HUES64 (cell line): Measurements from ENCODE around the gene GRK1.
"Not testable (repeated sequence)": the region's sequence is repeated elsewhere in the genome, so short reads cannot be mapped to it uniquely, and the experiment has no call there.

Source experiments
- H3K27ac ChIP-seq: 2 replicates; pipeline ENCODE4 v1.7.0; 2013; ENCODE audit warnings: low read depth, low read length, inconsistent platforms
- H3K27me3 ChIP-seq: 2 replicates; pipeline ENCODE4 v1.6.1; 2013; ENCODE audit warnings: mild to moderate bottlenecking, low read length; ENCODE audit not compliant: insufficient read depth
- H3K36me3 ChIP-seq: 2 replicates; pipeline ENCODE4 v1.6.1; 2013; ENCODE audit warnings: mild to moderate bottlenecking, low read length; ENCODE audit not compliant: insufficient read depth
- H3K4me1 ChIP-seq: 2 replicates; pipeline ENCODE4 v1.6.1; 2013; ENCODE audit warnings: mild to moderate bottlenecking, low read length, moderate library complexity; ENCODE audit not compliant: insufficient read depth
- H3K4me3 ChIP-seq: 2 replicates; pipeline ENCODE4 v1.5.1; 2013; ENCODE audit warnings: mild to moderate bottlenecking, low read length, moderate library complexity
- H3K9ac ChIP-seq: 2 replicates; pipeline ENCODE4 v1.6.1; 2013; ENCODE audit warnings: mild to moderate bottlenecking, low read depth, low read length
- H3K9me3 ChIP-seq: 2 replicates; pipeline ENCODE4 v1.6.1; 2013; ENCODE audit warnings: low read depth, low read length; ENCODE audit not compliant: insufficient read depth
- WGBS: fragments of 150-250, 120-280 bp; methylation state at CpG from one replicate; pipeline ENCODE4 v1.1.7; 2013; ENCODE audit warnings: missing lambda C conversion rate; 5-methylcytosine and 5-hydroxymethylcytosine counted together

Gene GRK1

DNA sequence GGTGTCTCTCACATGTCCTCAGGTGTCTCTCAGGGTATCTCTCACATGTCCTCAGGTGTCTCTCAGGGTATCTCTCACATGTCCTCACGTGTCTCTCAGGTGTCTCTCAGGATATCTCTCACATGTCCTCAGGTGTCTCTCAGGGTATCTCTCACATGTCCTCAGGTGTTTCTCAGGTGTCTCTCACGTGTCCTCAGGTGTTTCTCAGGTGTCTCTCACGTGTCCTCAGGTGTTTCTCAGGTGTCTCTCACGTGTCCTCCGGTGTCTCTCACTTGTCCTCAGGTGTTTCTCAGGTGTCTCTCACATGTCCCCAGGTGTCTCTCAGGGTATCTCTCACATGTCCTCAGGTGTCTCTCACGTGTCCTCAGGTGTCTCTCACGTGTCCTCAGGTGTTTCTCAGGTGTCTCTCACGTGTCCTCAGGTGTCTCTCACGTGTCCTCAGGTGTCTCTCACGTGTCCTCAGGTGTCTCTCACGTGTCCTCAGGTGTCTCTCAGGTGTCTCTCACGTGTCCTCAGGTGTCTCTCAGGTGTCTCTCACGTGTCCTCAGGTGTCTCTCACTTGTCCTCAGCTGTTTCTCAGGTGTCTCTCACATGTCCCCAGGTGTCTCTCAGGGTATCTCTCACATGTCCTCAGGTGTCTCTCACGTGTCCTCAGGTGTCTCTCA, 42.2 kb upstream of the GRK1 start:
- not testable (repeated sequence) for H3K27me3 ChIP-seq, H3K27ac ChIP-seq, H3K9me3 ChIP-seq, H3K9ac ChIP-seq, H3K4me3 ChIP-seq, H3K4me1 ChIP-seq
- peaks cover 49% of the 10 kb centered on the region for H3K36me3 ChIP-seq
- WGBS, result 92% methylated on average over 14 of the region's 14 CpGs

DNA sequence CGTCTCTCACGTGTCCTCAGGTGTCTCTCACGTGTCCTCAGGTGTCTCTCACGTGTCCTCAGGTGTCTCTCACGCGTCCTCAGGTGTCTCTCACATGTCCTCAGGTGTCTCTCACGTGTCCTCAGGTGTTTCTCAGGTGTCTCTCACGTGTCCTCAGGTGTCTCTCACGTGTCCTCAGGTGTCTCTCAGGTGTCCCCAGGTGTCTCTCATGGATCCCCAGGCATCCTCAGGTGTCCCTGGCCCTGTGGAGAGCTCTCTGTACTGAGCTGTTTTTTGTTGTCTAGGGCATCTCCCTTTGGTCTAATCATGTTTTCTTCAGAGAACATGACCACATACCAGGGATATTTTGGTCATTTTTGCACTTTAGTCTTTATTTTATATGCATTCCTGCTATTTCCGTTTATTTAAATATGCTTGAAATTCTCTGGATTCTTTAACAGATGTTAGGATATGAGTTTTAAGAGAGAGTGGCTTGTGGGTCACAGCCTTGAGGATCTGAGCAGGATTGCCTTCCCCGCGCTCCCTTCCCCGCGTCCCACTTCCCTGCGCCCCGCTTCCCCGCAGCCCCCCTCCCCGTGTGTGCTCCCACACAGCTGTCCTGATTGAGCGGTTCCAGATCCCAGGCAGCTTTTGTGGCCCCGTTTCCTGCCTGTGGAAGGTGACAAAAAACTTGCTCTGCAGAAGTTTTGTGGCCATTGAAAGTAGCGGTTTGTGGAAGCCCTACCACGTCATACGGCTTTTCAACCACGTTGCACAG, 40.9 kb upstream of the GRK1 start:
- Histone ChIP-seq H3K27ac (no peak overlapping the region), H3K27me3 (no peaks in the 10 kb centered on the region), H3K4me1 (no peaks in the 10 kb centered on the region), H3K36me3 (peaks cover 52% of the 10 kb centered on the region), H3K9ac (no peak overlapping the region), H3K9me3 (peaks cover 5% of the 10 kb centered on the region; the same call in 1 of the 2 replicates), H3K4me3 (no peak overlapping the region)
- WGBS, result 95% methylated on average over 24 of the region's 24 CpGs

DNA sequence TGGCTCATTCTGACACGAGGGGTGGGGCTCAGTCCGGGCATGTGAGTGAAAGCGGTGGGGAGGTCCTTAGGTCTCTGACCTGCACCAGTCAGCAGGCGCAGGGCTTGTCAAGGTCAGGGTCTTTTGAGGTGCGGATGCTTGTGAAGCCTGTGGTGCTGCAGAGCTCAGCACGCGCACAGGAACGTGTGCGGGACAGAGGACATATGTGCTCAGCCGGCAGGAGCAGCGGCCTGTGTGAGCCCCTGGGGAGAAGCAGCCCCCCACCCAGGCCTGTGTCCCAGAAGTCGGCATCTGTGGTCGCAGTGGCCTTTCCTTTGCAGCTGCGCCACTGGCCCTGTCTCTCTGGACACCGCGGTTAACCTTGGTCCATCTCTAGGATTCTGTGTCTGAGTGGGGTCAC, 39.9 kb upstream of the GRK1 start:
- WGBS, result 96% methylated on average over 16 of the region's 16 CpGs
- no peaks in the 10 kb centered on the region for H3K4me1 ChIP-seq
- no peak overlapping the region for H3K27ac ChIP-seq
- H3K27me3 ChIP-seq, result no peaks in the 10 kb centered on the region
- H3K9ac ChIP-seq, result no peak overlapping the region
- no peak overlapping the region for H3K4me3 ChIP-seq
- H3K9me3 ChIP-seq, result peaks cover 5% of the 10 kb centered on the region; the same call in 1 of the 2 replicates
- H3K36me3 ChIP-seq, result peaks cover 62% of the 10 kb centered on the region

DNA sequence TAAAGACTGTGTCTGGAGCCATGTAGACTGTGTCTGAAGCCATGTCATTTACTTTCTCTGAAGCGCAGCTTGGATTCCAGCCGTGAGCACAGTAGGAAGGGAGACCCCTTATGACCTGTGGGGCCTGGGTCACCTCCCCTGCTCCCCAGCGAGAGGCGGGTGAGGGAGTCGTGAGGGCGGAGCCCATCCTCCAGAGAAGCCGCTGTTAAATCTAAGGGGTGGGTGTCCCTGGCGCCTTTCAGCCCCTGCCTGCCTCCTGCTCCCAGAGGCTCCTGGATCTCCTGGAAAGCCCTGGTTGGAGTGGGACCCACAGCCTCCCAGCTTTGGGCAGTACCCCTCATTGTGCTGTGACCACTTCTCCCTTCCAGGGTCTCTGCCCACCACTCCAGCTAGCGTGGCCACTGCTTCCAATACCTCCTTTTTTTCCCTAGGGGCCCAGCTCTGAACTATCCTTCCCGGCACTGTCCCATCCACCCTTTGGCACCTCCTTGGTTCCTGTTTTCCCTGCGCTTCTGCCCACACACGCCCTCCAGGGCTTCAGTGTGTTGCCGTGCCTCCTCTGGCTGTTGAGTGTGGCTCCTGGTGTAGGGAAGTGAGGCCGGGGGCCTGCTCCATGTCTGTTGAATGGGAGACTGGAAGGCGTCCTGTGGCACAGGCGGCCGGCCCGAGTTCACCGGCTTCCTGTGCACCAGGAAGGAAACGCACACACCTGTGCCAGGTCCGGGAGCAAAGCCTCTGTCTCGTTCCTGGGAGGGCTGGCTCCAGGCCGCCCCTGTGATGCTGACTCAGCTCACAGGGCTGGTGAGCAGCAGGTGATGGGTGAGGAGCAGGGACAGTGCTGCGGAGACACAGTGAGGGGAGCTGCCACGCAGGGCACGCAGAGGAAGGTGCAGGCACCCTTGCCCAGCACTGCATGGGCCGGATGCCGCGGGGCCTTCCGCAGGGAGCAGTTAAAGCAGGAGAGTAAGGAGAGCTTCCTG, 38.4 kb upstream of the GRK1 start:
- H3K4me3 ChIP-seq, result no peak overlapping the region
- H3K27ac ChIP-seq, result no peak overlapping the region; the same call in 1 of the 2 replicates

DNA sequence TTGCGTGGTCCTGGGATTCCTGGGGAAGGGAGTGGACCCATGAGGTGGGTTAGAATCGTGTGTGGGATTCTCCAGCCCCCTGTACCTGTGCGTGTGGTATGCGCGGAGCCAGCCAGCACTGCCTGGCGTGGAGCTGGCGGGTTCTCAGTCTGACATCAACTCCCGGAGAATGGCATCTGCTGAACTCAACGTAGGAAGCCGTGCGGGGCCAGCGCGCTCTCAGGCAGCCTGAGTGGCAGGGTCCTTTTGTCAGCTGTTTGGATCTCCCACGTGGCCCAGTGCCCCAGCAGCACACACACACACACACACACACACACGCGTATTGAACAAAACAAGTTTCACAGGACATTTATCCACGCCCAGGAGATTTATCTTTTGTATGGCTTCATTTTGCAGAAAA, 37.2 kb upstream of the GRK1 start:
- peaks cover 64% of the 10 kb centered on the region for H3K36me3 ChIP-seq
- no peak overlapping the region for H3K4me3 ChIP-seq
- no peaks in the 10 kb centered on the region for H3K9me3 ChIP-seq
- 94% methylated on average over 17 of the region's 17 CpGs for WGBS
- H3K27me3 ChIP-seq, result no peaks in the 10 kb centered on the region
- H3K9ac ChIP-seq, result no peak overlapping the region
- no peak overlapping the region for H3K27ac ChIP-seq
- no peaks in the 10 kb centered on the region for H3K4me1 ChIP-seq

More for the DNA sequence above, 38.4 kb upstream of the GRK1 start:
- H3K4me1 ChIP-seq, result no peaks in the 10 kb centered on the region
- peaks cover 5% of the 10 kb centered on the region; the same call in 1 of the 2 replicates for H3K9me3 ChIP-seq
- WGBS, result 96% methylated on average over 30 of the region's 30 CpGs
- no peak overlapping the region for H3K9ac ChIP-seq
- peaks cover 63% of the 10 kb centered on the region for H3K36me3 ChIP-seq
- H3K27me3 ChIP-seq, result no peaks in the 10 kb centered on the region

DNA sequence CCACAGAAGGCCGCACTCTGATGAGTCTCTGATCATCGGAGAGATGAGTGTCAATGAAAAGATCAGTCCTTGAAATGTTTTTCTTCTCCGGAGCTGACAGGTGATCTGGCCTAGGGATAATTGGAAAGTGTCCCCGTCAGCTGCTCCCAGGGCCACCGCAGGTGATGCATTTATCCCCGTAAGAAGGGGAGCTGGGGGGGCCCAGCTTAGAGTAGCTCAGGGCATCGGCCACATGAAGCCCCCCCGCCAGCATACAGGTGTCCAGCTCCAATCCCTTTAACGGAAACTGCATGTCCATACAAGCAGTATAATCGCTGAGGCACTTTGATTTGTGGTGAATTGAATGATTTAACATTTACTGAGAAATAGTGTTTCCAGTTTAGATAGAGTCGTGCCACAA, 36.7 kb upstream of the GRK1 start:
- H3K36me3 ChIP-seq, result peaks cover 69% of the 10 kb centered on the region

DNA sequence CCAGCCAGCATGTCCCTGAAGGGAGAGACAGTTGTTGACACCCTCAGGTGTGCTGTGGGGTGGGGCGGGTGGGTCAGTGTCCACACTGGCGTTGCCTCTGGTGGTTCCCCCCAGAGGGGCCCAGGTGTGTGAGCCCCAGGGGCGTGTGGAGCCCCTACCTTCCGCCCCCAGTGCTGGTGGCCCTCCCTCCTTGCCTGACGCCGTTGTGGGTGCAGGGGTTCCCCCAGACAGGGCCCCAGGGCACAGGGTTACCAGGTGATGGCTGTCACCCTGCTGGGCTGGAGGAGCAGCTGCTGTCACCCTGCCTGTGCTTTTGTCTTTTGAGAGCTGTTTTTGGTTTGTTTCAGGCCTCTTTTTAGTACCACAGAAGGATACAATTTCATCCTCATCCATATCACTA, 36.2 kb upstream of the GRK1 start:
- H3K9ac ChIP-seq, result no peak overlapping the region
- 95% methylated on average over 6 of the region's 6 CpGs for WGBS
- no peaks in the 10 kb centered on the region for H3K9me3 ChIP-seq
- H3K36me3 ChIP-seq, result peaks cover 74% of the 10 kb centered on the region
- no peaks in the 10 kb centered on the region for H3K4me1 ChIP-seq
- no peaks in the 10 kb centered on the region for H3K27me3 ChIP-seq
- H3K4me3 ChIP-seq, result no peak overlapping the region
- no peak overlapping the region for H3K27ac ChIP-seq

More for the DNA sequence above, 36.7 kb upstream of the GRK1 start:
- WGBS, result 95% methylated on average over 11 of the region's 11 CpGs
- H3K4me1 ChIP-seq, result no peaks in the 10 kb centered on the region
- no peak overlapping the region for H3K9ac ChIP-seq
- H3K9me3 ChIP-seq, result no peaks in the 10 kb centered on the region
- H3K4me3 ChIP-seq, result no peak overlapping the region
- H3K27me3 ChIP-seq, result no peaks in the 10 kb centered on the region
- no peak overlapping the region for H3K27ac ChIP-seq

DNA sequence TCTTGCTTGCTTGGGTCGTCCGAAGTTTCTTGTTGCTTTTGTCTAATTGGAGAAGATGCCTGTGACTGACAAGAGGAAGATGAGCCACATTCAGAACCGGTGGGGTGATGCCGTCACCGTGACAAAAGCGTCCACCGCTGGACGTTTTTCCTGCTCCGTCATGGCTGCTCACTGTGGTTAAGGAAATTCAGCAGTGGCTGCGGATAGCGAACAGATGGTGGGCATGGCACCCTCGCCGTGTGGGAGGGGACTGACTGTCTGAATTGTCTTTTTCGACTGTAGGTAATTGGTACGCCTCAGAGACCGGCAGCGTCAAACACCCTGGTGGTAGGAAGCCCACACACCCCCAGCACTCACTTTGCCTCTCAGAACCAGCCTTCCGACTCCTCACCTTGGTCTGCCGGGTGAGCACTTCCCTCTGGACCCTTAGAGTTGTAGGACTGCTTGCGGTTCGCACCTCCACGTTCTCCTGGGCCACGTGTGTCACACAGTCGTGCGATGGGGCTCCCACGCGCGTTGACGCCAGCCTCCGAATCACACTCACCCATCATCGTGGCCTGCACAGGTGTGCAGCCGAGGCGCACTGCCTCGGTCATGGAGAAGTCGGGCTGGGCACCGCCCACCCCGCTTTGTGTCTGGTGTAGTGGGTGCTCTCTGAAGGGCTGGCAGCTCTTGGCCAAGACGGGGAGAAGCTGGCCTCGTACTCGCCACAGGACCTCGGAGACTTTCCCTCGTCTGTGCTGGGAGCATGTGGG, 35.5 kb upstream of the GRK1 start:
- Histone ChIP-seq H3K9me3 (no peaks in the 10 kb centered on the region), H3K27ac (no peak overlapping the region), H3K27me3 (no peaks in the 10 kb centered on the region), H3K9ac (no peak overlapping the region), H3K4me1 (no peaks in the 10 kb centered on the region), H3K36me3 (peaks cover 80% of the 10 kb centered on the region), H3K4me3 (no peak overlapping the region)
- 97% methylated on average over 42 of the region's 42 CpGs for WGBS

DNA sequence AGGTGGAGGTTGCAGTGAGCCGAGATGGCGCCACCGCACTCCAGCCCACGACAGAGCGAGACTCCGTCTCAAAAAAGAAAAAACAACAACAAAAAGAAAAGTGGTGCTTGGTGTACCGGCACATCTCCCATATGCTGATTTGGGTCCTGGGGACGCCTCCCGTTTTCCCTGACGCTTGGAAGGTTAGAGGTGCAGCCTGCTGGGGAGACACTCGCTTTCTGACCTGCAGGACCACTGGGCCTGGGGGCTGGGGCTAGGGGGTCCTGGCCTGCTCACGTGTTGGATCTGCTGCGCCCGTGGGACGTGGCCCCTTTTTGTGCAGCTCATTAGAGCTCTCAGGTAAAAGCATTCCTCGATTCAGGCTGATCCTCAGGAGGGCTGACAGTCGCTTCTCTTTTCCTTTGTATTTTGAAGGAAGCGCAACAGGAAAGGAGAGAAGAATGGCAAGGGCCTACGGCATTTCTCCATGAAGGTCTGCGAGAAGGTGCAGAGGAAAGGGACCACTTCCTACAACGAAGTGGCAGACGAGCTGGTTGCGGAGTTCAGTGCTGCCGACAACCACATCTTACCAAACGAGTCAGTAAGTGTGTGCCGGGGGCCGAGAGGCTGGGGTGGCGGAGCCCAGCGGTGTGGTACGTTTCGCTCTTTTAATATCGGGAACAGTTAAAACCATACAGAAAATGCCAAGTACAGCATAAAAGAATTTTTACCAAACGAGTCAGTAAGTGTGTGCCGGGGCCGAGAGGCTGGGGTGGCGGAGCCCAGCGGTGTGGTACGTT, 34.1 kb upstream of the GRK1 start:
- H3K36me3 ChIP-seq, result peaks cover 87% of the 10 kb centered on the region
- no peaks in the 10 kb centered on the region for H3K4me1 ChIP-seq
- H3K9me3 ChIP-seq, result no peaks in the 10 kb centered on the region
- H3K27me3 ChIP-seq, result no peaks in the 10 kb centered on the region
- no peak overlapping the region for H3K27ac ChIP-seq
- no peak overlapping the region for H3K4me3 ChIP-seq
- 96% methylated on average over 38 of the region's 38 CpGs for WGBS
- no peak overlapping the region for H3K9ac ChIP-seq

DNA sequence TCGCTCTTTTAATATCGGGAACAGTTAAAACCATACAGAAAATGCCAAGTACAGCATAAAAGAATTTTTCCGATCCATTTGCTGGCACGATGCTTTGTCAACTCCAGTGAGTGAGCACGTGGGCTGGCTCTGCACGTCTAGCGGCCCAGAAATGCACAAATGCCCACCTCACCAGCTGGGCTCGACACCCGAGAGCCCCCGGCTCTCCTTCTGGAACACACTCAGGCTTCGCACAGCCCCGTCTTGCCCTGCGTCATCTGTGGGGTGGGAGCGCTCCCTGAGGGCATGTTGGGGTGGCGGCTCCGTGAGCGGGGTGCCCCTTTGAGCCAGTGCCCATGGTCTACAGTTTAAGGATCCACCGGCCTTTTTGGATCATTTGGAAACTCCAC, 33.5 kb upstream of the GRK1 start:
- H3K4me3 ChIP-seq, result no peak overlapping the region
- H3K36me3 ChIP-seq, result peaks cover 89% of the 10 kb centered on the region
- H3K9ac ChIP-seq, result no peak overlapping the region
- WGBS, result 95% methylated on average over 18 of the region's 18 CpGs
- no peaks in the 10 kb centered on the region for H3K4me1 ChIP-seq
- H3K27ac ChIP-seq, result no peak overlapping the region
- H3K9me3 ChIP-seq, result no peaks in the 10 kb centered on the region
- H3K27me3 ChIP-seq, result no peaks in the 10 kb centered on the region
